Measurements from ENCODE around the gene MACC1.

Gene MACC1, protein sequence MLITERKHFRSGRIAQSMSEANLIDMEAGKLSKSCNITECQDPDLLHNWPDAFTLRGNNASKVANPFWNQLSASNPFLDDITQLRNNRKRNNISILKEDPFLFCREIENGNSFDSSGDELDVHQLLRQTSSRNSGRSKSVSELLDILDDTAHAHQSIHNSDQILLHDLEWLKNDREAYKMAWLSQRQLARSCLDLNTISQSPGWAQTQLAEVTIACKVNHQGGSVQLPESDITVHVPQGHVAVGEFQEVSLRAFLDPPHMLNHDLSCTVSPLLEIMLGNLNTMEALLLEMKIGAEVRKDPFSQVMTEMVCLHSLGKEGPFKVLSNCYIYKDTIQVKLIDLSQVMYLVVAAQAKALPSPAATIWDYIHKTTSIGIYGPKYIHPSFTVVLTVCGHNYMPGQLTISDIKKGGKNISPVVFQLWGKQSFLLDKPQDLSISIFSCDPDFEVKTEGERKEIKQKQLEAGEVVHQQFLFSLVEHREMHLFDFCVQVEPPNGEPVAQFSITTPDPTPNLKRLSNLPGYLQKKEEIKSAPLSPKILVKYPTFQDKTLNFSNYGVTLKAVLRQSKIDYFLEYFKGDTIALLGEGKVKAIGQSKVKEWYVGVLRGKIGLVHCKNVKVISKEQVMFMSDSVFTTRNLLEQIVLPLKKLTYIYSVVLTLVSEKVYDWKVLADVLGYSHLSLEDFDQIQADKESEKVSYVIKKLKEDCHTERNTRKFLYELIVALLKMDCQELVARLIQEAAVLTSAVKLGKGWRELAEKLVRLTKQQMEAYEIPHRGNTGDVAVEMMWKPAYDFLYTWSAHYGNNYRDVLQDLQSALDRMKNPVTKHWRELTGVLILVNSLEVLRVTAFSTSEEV

DNA sequence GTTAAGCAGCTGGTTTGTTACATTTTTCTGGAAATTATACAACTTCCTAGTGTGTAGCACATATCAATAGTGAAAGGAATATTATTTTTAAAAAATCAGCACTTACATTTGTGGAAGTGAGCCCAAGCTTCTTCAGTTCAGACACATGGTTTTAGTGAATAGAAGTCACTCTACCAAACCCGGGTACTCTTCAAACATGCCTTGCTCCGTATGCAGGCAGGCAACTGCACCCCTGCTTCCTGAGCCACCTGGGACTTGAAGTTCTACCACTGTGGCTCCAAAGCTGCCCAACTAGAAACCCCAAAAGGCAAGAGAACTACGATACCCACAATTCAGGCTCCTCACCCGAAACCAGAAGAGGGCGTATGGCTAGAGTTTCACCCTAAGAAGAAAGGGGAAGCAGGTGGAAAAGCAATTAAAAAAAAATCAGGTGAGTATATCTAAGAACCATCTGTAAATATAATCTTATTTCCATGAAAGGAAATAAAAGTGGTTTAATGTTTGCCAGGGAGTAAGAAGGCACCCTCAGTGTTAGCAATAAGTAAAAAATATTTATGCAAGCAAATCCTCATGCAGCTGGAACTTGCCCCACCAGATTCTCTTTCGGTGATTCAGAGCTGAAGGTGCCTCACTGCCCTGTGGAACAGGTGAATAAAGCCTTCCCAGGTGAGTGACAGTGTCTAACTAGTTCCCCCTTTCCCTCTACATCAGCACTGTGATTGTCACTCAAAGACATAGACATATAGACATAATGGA lies at the start of gene MACC1:
Gene MACC1 (minus strand): TSS at position 192 of the 756 bp plus-strand sequence. CDS start 55,522 bp downstream, outside the sequence.
- DNase-seq: peak; percentile 16 to 67

- DNase-seq: peak in 1 of 2 experiments; percentile 13
Observed at GRCh38 chr7:20264623-20265022, 47.4 kb upstream of the MACC1 start.

DNA sequence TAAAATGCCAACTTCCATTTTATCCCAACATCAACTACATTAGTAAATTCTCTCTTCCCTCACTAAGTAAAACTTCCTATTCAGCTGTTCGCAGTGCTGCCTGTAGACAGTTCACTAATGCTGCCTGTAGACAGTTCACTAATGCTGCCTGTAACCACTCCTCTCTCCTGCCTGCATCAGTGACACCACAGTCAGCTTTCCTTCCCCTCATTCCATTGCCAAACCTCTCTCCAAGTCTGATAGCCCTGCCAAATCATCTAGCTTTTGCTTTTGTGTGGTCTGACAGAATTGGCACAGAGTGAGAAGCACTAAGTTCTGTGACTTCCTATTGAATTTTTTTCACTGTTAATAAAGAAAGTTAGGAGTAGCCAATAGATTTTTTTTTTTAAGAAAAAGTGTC lies 43.0 kb upstream of the MACC1 start:
- DNase-seq: no peak

DNA sequence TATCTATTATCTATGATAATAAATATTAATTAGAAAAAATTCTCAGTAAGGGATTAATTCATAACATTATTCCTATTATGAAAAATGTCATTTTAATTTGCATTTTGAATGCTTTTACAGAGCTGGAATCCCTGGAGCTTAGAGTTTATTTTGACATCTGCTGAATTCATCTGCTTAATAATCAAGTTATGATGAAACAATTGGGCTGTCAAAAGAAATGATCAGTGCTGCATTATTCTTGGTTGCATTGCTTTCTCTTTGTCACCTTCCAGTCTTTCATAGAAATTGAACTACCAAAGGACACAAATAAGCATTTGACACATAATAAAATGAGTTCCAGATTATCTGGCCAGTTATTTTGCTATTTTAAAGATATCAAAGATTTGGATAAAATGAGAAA lies 40.0 kb upstream of the MACC1 start:
- no peak for DNase-seq

DNA sequence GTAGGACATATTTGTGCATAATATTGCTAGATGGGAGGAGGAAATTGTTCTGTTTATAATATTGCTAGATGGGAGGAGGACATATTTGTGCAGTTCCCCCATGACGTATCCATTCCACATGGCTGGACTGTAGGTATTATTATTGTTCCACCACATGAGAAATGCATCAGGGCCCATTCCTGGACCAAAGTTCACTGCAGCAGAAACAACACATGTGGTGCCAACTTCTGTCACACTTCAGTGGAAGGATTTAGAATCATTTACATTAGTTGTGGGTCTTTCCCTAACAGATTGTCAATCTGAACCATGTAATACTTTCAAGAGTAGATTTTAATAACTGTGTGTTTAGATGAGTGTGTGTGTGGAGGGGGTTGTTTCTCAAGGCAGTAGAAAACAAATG lies 32.7 kb upstream of the MACC1 start:
- no peak for DNase-seq

DNA sequence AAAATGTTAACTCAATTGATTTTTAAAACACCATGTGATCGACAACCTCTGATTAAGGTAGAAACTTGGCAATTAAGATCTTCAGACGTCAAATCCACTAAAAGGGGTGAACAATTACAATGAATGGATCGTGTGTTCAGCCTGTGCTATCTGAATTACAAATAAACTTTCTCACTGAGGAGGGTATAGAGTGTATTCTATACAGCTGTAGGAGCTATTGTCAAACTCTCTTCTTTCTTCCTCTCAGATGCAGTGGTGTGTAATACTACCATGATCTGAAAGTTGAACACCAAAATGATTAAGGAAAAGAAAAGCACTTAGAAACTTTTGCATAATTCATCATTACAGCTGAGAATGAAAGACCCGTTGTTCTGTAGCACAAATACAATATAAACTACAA lies 32.2 kb upstream of the MACC1 start:
- DNase-seq: no peak

DNA sequence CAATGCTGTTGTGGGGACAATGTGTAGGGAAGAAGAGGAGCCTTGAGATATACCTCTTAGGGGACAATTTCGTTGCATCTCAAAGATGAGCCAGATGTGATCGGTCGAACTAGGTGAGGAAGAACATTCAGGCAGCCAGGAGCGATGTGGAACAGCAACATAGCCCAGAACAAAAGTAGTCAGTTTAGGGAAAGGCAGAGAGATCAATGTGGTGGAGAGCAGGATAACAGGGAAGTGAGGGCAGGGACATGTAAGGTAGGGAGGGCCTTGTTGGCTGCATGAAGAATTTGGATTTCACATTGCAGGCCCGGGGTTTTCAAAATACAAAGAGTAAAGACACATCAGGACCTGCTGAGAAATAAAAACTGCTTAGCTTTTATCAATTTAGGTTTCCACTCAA lies 29.1 kb upstream of the MACC1 start:
- DNase-seq: no peak

DNA sequence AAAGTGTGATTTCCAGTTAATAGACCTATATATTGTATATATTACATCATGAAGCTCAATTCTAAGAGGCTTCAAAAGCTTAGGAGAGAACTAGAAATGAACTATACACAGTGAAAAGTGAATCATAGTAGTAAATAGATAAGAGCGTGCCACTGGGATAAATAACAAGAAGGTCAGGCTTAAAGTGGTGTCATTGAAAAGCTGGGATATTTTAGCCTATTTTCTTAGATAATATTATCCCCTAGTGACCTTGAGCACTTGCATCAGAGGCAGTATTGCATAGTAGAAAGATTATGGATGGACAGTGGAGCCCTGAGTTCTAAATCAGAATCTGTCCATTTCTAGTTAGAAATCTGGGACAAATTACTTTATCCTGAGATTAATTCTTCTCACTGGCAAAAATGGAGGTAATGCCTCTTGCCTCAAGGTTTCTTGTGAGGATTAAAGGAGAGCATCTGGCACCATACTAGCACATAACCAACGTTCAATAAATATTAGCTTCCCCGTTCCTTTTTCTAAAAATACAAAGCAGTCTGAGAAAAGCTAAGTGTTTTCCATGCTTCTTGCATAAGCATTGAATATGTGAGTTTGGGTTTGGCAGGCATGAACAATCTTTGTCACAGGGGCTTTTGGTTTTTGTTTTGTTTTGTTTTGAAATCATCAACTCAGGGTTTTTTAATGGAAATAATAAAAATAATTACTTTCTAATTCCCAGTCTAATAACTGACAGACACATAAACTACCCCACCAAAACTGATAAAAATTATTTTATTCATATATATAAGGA lies 27.3 kb upstream of the MACC1 start:
- DNase-seq: no peak

- DNase-seq: no peak
Observed at GRCh38 chr7:20241911-20242261, 24.7 kb upstream of the MACC1 start.

DNA sequence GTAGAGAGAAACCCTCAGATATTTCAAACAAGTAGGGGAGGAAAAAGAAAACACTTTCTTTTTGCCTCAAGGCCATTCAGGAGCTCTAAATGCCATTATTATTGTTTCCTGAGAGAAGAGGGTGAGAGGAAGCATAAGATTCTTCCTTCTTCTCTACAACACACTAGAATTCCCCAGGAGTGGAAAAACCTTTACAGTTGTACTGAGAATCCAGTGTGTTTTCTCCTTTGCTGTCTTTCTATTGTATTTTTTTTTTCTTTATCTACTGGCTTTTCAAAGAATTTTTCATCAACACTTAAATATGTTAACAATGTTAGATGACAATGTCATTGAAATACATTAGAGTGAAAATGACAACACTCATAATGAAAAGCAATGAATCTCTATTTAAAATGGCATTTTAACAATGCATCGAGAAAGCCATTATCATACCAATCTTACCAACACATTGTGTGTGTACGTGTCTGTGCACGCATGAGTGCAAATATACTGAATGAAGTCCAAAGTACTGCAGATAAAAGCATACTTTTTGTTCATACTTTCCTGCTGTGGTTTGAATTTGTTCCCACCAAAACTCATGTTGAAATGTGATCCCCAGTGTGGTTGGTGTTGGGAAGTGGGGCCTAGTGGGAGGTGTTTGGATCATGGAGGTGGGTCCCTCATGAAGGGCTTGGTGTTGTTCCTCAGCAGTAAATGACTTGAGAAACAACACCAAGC lies 24.2 kb upstream of the MACC1 start:
- no peak for DNase-seq

DNA sequence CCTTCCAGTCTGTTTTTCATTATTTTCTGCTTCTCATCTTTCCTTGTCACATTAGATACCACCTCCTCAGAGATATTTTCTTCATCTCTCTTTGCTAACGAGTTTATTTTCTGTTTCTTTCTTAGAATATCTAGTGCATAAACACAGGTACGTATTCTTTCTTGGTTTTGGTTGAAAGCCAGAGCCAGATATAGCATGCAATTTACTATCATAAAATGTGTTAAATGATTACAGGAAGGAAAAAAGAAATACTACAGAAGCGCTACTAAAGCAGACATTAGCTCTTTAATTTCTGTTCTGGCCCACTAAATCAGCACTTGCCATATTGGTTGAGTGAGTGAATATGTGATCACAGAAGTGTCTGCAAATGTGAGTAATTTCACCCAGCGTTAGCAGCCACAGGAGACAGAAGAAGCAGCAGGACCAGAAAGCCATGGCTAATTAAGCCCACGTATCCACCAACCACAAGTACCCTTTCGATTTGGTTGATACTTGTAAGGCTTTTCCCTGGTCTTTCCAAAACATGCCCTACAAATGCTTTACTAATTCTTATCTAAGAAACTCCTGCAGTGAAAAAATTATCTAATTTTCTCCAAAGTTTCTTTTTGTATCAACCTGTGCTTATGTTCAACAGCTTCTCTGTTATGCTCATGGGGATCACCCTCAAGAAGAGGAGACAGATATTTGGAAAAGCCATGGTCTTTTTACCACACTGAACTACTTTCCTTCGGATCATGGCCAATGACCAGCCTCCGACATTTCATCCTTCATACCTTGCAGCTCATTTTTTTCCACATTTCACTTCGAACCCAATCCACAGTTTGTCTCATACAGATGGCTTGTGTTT lies 23.1 kb upstream of the MACC1 start:
- no peak for DNase-seq

GRCh38 chr7:20238754-20239324 lies 21.7 kb upstream of the MACC1 start:
- no peak for DNase-seq

GRCh38 chr7:20238194-20238753 lies 21.1 kb upstream of the MACC1 start:
- DNase-seq: no peak

- no peak for DNase-seq
Observed at GRCh38 chr7:20237464-20238193, 20.4 kb upstream of the MACC1 start.

DNA sequence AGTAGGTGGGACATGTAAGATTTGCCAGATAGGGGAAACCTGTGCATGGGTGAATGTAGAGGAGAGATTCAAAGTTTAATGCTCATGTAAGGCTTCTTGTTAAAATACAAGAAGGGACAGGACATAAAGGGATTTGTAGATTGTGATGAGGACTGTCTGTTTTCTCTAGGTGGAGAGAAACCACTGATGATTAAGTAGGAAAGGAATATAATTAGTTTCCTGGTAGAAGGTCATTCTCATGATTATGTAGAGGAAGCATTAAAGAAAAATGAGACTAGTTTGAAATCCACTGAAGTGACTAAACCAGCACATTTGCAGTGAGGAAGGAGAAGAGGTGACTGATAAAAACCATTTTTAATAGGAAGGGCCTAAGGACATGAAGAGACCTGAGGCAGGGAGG lies 19.6 kb upstream of the MACC1 start:
- DNase-seq: no peak

DNA sequence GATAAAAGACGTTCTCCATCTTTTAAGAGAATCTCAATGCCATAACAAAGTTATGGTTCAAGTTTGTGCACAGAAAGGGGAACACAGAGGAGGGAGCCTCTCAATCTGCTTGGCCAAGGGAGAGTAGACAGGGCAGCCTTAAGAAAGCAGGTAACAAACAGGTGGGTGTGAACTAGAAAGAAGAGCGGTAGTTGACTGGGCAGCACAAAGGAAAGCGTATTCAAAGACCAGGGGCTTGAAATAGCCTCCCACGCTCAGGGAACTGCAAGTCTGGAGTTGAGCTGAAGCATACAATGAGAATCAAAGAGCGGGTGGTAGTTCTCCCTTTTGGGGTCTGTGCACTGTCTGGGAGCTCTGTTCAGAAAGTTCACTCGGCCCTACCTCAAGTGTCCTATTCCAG lies 18.9 kb upstream of the MACC1 start:
- no peak for DNase-seq

DNA sequence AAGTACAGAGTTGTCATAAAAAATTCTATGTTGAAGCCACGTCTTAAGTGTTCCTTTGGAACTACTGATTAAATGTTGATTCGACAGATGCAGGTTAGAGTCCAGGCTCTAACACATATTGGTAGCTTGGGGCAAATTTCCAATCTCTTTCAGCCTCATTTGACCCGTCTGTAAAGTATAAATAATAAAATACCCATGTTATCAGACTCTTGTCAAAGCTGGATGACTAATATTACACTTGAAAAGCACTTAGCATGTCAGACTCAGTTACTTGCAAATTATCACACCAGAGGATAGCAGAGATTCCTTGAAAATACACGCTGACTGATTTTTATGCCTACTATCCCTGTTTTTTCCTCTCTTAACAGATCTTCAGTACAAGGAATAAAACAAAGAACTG lies 18.1 kb upstream of the MACC1 start:
- no peak for DNase-seq

GRCh38 chr7:20233362-20233761 lies 16.2 kb upstream of the MACC1 start:
- DNase-seq: no peak

DNA sequence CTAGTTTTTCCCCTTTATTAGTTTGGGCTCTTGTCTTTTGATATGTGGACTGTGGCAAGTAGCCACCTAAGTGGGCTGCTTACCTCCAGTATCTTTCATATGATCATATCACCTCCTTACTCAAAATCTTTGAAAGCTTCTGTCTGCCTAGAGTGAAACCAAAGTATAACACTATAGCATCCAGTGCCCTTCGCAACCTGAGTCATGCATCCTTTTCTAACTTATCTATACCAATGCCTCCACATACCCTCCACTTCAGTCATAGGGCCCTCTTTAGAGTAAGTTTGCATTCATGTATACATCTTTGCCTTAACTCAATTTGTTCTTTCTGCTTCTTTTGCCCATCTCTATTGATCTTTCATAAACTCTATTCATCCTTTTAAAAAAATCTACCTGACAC lies 15.7 kb upstream of the MACC1 start:
- no peak for DNase-seq
